Ascending aorta (tissue), 2 donors: ENCODE measurements around the gene IGLON5. TPM values are rescaled to one million over a fixed set of nuclear protein-coding genes. Genes with fewer than 3 reads are reported as not detected.

ENCODE experiments used
- DNase-seq, 2 donors: peaks; one replicate each; pipeline ENCODE4 v3.0.0-alpha.2; 2019; ENCODE audit warnings: low spot score in 2 of 2
- H3K27ac ChIP-seq, 2 donors: fragments of 200-600 bp; sonication (generic); one replicate each; pipeline ENCODE4 v1.5.1; 2016 to 2017; ENCODE audit warnings: mild to moderate bottlenecking in 1 of 2
- H3K27me3 ChIP-seq: fragments of 200-600 bp; sonication (generic); one replicate; pipeline ENCODE4 v1.5.1; 2017
- H3K36me3 ChIP-seq, 2 donors: fragments of 200-600 bp; sonication (generic); one replicate each; pipeline ENCODE4 v1.5.1; 2016
- H3K4me1 ChIP-seq, 2 donors: fragments of 200-600 bp; sonication (generic); one replicate each; pipeline ENCODE4 v1.5.1; 2016 to 2017; ENCODE audit warnings: mild to moderate bottlenecking in 1 of 2
- H3K4me3 ChIP-seq, 2 donors: fragments of 200-600 bp; sonication (generic); one replicate each; pipeline ENCODE4 v1.5.1; 2016 to 2017; ENCODE audit warnings: mild to moderate bottlenecking in 1 of 2
- H3K9me3 ChIP-seq, 2 donors: fragments of 200-600 bp; sonication (generic); one replicate each; pipeline ENCODE4 v1.5.1; 2016
- CTCF ChIP-seq, 3 experiments: fragments of 200-600 bp in 2 of 3; fragments of 450-650 bp in 1 of 3; sonication (generic) in 2 of 3; IDR thresholded peaks; one replicate each; pipeline ENCODE4 v1.5.1; 2016 to 2019; ENCODE audit warnings: antibody characterized with exemption in 3 of 3, mild to moderate bottlenecking in 1 of 3, moderate library complexity in 1 of 3
- intact Hi-C: fragments of 100-400 bp; cut with DNase I; formaldehyde crosslinking; loops from one replicate; pipeline ENCODE4 v1.15.1; 2023
- total RNA-seq: library from RNA; depleted of rRNA; stranded (reverse); fragments of >200 nt; gene quantifications from one replicate; pipeline ENCODE4 v1.1.0, GENCODE V29; 2016

The IGLON5 gene
- total RNA-seq, 1 donor from 2014 or later, result 4.9 TPM

- Histone ChIP-seq H3K27me3 (no peaks in the 10 kb centered on the region), H3K27ac (peak overlapping the region; percentile 83 to 94), H3K36me3 (no peaks in the 10 kb centered on the region), H3K4me3 (peak overlapping the region; percentile 79 to 82), H3K4me1 (peaks cover 11 to 17% of the 10 kb centered on the region in 2 donors), H3K9me3 (no peaks in the 10 kb centered on the region)
- no peak for TF ChIP-seq CTCF (IDR thresholded peaks at IDR 0.05)
- intact Hi-C loops, result loop anchor here (1.0 to 10.0 kb wide), 9 partner anchors 26 to 982 kb away; partner anchors contain the start of genes ASPDH, CTU1, JOSD2 and POLD1
- DNase-seq, result peak; percentile 98 to 99
Observed at GRCh38 chr19:51366389-51367254, 55.2 kb downstream of the IGLON5 start.

- Histone ChIP-seq H3K9me3 (no peaks in the 10 kb centered on the region), H3K27me3 (no peaks in the 10 kb centered on the region), H3K27ac (peak overlapping the region; percentile 83 to 94), H3K4me3 (peak overlapping the region; percentile 79 to 82), H3K36me3 (no peaks in the 10 kb centered on the region), H3K4me1 (peaks cover 11 to 16% of the 10 kb centered on the region in 2 donors)
- no peak for DNase-seq
- intact Hi-C loops, result loop anchor here (1.0 to 10.0 kb wide), 8 partner anchors 27 to 982 kb away; partner anchors contain the start of genes ASPDH, CTU1, JOSD2 and POLD1
- TF ChIP-seq CTCF (IDR thresholded peaks at IDR 0.05), result no peak
Observed at GRCh38 chr19:51367255-51367564, 55.8 kb downstream of the IGLON5 start.

- no peaks in the 10 kb centered on the region for H3K36me3 ChIP-seq
- H3K27me3 ChIP-seq, result no peaks in the 10 kb centered on the region
- H3K4me3 ChIP-seq, result peak overlapping the region; percentile 79 to 82
- H3K4me1 ChIP-seq, result peaks cover 6 to 12% of the 10 kb centered on the region in 2 donors
- TF ChIP-seq CTCF (IDR thresholded peaks at IDR 0.05), result no peak
- peak; percentile 95 to 100 for DNase-seq
- H3K9me3 ChIP-seq, result no peaks in the 10 kb centered on the region
- H3K27ac ChIP-seq, result peak overlapping the region; percentile 83 to 94
- intact Hi-C loops, result loop anchor here (1.0 to 10.0 kb wide), 8 partner anchors 27 to 983 kb away; partner anchors contain the start of genes ASPDH, CTU1, JOSD2 and POLD1
Observed at GRCh38 chr19:51367565-51368365, 56.3 kb downstream of the IGLON5 start.

- TF ChIP-seq CTCF (IDR thresholded peaks at IDR 0.05), result no peak
- no peaks in the 10 kb centered on the region for H3K36me3 ChIP-seq
- no peak for DNase-seq
- intact Hi-C loops, result loop anchor here (5.0 to 10.0 kb wide), 7 partner anchors 226 to 984 kb away; partner anchors contain the start of genes ASPDH, CTU1, JOSD2 and POLD1
- H3K4me3 ChIP-seq, result peak within 1 kb of the TSS; percentile 79 to 82
- peaks cover 6 to 10% of the 10 kb centered on the region in 2 donors for H3K4me1 ChIP-seq
- no peaks in the 10 kb centered on the region for H3K27me3 ChIP-seq
- no peaks in the 10 kb centered on the region for H3K9me3 ChIP-seq
- peak within 1 kb of the TSS; percentile 73 to 94 for H3K27ac ChIP-seq
Observed at GRCh38 chr19:51368366-51369282, 57.2 kb downstream of the IGLON5 start, which contains the start of gene CLDND2. Gene CLDND2, minus strand, starts transcription at chr19:51369003. Its CDS starts 426 bp downstream, at chr19:51368577.

- Histone ChIP-seq H3K9me3 (no peaks in the 10 kb centered on the region), H3K4me3 (no peak overlapping the region), H3K4me1 (peaks cover 2 to 5% of the 10 kb centered on the region in 2 donors), H3K27me3 (no peaks in the 10 kb centered on the region), H3K27ac (no peak overlapping the region), H3K36me3 (no peaks in the 10 kb centered on the region)
- intact Hi-C loops, result no loop called here
- TF ChIP-seq CTCF (IDR thresholded peaks at IDR 0.05), result no peak
- no peak for DNase-seq
Observed at GRCh38 chr19:51370230-51370629, 58.8 kb downstream of the IGLON5 start.
